HG02852 (cell line): ENCODE measurements around the gene TAS2R16.

Source experiments
- ATAC-seq: cut with Tn5 transposase; IDR thresholded peaks from one replicate; pipeline ENCODE4 v1.9.1; 2021; ENCODE audit warnings: mild to moderate bottlenecking, moderate library complexity; ENCODE audit not compliant: unreplicated experiment

Gene TAS2R16, protein sequence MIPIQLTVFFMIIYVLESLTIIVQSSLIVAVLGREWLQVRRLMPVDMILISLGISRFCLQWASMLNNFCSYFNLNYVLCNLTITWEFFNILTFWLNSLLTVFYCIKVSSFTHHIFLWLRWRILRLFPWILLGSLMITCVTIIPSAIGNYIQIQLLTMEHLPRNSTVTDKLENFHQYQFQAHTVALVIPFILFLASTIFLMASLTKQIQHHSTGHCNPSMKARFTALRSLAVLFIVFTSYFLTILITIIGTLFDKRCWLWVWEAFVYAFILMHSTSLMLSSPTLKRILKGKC

DNA sequence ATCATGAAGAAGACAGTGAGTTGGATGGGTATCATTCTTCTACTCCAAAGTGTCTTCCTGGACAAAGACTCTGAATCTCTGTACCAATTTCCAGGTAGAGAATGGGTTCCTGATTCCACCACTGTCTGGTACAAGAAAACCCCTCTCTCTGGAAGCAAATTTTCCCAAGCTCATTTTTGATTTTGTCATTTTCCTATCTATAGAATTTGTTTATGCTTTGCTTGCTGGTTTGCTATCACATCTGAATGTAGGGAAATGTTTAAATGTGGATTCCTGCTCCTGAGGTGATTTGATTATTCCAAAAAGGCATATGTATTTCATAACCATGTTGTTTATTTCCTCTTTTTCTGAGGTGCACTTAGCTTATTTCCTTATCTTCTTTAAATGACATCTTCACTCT is at the start of gene TAS2R16:
TAS2R16 (minus strand) TSS at position 101 of the 400 bp plus-strand sequence; CDS start at position 35, 66 bp downstream.
- ATAC-seq = no peak

DNA sequence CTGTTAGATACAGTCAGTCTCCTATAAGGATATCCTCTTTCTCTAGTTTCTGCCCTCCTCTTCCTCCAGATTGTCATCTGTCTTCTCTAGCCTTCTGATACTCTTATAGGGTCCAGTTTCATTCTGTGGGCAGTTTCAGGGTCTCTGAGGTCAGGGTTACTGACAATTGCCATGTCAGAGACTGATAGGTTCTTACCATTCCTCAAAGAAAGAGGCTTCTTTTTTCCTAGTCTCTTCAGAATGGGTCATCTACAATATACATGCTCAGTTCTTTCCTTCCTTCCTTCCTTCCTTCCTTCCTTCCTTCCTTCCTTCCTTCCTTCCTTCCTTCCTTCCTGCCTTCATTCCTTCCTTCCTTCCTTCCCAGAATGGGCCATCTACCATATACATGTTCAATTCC is 48.1 kb upstream of the TAS2R16 start:
- ATAC-seq = no peak

DNA sequence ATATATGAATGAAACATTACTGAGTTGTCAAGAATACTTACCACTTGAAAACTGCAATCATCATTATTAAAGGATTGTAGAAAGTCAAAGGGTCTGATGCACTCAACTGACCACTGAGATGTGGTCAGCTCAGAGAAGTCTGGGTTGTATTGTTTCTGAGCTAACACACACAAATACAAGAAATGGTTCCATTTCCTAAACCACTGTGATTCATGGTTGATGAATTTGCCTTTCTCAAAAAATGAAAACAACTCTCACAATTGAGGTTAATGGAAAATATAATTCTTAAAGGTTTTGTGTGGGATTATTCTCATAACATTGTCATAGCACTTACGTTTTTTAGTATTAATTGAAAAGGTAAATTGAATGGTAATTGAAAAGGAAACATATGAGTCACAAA is 45.6 kb upstream of the TAS2R16 start:
- ATAC-seq = no peak

DNA sequence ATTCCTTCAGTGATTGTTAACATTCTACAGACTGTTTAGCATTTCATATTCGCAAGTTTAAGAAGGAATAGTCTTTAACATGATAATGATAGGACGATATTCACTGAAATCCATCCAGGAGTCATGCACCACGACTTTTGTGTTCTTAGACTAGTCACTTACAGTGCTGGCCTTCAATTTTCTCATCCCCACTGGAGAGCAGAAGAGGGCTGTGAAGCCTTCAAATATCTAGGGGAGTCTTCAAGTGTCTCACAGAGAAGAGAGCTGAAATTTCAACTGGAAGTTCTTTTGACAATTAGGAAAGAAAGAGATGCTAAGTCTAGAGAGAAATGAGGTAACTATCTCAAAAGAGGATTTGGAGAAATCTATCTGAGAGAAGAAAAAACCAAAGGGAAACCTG is 43.8 kb upstream of the TAS2R16 start:
- no peak for ATAC-seq

DNA sequence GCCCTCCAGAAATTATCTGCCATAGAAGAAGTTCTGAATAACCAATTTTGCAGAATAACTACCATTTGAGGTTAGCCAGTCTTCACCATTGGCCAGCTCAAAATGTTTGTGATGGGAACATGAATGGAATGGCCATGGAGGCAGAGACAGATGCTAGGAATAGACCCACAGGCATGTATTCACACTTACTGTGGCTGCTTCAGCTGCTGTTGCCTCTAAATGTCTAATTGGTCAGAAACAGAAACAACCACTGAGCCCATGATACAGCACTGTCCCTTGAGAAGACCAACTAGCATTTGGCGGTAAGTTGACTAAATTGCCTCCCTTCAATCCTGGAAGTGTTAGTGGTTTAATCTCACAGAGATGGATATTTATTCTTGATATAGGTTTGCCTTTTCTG is 38.6 kb upstream of the TAS2R16 start:
- no peak for ATAC-seq

DNA sequence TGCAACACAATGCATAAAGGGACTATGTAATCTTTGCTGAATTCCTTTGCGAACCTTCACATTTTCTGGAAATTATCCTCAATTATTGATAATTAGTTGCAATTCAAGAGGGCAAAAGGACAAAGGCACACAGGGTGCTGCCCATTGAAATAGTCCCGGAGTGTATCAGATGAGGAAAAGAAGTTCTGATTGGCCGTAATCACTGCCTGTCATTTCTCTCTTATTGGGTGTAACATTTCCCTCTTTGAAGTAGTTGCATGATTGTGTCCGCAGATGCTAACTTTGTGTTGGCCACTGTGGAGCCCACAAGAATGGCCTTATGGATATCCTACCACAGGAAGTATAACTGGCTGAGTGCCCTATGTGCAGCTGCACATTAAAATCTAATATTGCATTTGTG is 35.1 kb upstream of the TAS2R16 start:
- no peak for ATAC-seq

DNA sequence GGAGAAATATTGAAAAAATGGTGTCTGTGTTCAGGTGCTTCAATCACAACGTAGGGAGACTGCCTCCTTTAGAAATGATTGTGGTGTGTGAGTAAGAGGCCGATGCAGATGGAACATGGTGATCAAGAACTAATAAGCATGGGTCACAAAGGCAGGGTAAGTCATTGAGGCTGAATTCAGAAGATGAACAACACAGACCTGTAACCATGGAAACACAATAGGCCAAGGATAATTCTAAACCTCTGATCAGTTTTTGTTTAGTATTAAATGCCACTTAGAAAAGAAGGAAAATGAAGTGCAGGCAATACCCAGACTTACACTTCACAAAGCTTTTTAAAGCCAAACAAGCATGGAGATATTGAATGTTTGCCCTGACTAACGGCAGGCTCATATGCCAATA is 32.8 kb upstream of the TAS2R16 start:
- no peak for ATAC-seq

DNA sequence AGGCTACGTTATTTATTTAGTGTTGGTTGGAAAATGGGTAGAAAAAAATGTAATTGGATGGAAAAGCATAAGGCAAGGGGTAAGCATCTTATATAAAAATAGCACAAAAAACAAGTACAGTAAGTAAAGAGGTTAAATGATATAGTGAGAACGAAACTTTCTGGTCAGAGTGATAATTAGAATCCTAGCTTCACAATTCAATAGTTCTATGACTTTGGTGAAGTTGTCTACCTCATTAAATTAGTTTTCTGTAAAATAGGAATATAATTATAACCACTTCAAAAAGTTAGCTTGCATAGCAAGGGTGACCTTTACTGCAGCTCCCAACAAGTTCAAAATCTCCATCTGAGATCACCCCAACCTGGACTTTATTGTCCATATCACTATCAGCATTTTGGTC is 30.8 kb upstream of the TAS2R16 start:
- no peak for ATAC-seq

DNA sequence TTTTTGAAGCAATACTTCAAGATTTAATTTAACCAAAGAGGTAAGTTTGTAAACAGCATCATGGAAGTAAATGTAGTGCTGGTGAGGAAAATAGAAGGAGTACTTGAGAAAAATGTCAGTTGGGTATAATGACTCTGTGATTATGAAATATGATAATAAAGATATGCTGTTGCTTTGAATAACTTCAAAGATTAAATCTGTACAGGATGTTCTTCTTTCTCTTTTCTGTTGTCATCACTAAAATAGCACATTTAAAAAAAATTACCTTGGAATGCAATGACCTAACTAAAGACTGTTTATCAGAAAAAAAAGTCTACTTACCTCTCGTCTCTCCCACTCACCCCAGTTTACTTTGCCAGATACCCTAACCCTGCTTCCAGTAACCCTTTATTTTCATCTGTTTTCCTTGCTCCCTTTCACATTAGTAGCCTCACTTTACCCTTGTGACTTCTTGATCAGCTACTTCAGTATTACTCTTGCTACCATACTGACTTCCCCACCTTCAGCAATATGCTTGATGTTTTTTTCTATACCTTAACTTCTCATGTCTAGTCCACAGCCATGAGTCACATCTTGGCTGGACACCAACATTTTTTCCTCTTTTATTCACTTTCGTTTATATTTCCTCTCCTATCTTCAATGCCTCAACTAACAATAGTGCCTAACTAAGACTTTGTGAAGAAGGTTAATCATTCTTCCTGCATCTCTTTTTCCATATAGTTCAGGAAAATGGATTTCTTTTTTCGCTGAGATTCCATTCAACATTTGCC is 29.7 kb upstream of the TAS2R16 start:
- no peak for ATAC-seq

DNA sequence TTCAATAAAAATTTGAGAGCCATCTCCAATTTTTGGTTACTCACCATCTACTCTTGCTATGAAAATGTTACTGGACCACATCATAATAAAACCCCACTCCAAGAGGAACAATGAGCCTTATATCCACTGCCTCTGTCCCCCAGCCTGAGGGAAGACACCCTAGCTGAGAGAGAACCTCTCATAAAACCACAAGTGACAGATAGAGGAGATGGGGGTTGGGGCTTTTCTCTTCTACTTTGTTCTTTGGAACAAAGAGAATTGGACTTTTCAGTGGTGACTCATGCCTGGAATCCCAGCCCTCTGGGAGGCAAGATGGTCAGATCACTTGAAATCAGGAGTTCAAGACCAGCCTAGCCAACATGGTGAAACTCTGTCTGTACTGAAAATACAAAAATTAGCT is 27.6 kb upstream of the TAS2R16 start:
- ATAC-seq = no peak

DNA sequence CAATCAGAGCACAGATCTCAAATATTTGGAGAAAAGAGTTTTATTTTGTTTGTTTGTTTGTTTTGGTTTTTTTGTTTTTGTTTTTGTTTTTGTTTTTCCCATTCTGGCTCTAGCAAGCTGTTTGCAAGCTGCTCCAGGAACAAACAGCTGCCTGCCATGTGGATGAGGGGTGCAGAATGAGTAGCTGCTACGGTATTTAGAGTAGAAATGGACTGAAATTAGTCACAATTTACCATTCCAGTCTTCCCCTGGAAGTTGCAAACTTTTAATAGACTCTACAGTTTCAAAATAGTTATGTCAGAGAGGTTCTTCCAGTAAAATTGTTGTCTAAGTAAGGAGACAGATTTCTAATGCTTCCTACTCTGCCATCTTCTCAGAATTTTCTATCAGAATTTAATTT is 27.1 kb upstream of the TAS2R16 start:
- no peak for ATAC-seq

DNA sequence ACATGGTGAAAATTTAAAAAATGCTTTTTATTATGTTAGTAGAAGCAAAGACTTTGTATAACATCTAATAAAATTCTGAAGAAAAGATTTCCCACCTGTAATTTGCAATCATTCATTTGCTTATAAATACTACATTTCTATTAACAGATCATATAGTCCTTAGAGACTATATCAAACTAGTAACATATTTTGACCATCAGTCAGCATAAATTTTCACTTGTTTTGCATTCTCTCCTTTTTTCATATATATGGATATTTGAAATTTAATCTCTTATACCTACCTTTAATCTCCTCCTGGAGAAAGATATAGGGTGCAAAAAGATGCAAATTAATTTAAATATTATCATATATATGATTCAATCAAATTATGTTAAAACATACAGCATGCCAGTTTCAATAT is 16.9 kb upstream of the TAS2R16 start:
- ATAC-seq = no peak

DNA sequence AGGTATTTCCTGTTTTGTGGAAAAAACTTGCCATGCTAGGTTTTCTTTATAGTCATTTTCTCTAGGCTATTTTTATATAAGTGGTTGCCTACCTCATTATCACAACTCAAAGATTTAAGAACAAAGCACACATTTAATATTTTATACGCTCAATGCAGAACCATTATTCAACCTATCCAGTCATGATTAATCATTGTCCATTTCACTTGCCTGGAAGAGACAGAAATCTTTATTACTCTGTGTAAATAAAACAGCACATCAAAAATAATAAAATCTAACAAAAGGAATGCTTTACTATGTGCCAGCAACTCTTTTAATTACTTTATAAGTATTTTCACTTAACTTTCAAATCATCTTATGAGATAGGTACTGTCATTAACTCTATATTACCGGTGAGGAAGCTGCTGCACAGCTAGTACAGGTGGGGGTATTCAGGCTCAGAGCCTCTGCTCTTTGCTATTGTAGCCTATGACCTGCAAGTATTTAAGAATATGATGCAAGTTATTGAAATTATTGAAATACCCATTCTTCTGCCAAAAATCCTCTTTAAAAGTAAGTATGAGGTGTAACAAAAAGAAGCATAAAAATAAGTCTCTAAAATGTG is 16.4 kb upstream of the TAS2R16 start:
- ATAC-seq = no peak

DNA sequence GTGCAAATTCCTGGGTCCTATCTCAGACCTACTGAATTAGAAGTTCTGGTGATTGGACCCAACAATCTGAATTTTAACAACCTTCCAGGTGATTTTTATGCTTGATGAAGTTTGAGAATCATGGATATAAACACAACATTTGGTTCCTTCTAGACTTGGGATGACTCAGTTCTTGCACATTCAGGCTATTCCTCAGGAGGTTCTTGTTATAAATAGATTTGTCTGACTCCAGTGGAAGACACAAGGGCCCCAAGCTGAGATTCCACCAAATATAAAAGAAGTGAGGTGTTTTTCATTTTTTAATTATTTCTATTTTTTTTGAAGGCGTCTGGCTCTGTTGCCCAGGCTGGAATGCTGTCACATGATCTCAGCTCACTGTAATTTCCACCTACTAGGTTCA is 9.4 kb upstream of the TAS2R16 start:
- no peak for ATAC-seq

DNA sequence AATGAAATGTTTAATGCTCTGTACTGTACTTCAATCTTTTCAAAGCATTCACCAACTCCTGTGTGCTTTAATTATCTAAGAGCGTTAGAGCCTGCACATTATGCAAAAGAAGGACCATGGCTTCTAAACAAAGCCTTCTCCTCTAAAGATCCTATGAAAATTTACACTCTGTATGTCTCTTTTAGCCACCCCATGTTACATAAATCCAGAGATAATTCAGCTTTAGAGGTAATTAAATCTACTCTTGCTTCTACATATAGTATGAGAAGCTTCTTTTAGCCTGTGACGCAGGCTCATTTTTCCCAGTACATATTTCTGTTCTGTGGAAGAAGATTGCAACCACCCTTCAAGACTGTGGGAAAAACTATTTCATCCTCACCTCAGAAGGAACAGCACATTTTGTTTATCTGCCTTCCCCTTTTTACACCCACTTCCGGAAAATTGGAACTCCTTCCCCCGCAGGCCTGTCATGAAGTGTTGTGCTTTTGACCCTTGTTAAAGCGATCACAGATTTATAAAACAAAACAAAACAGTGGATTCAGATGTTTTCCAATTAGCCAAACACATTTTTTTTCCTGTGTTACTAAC is 8.1 kb upstream of the TAS2R16 start:
- ATAC-seq = no peak

DNA sequence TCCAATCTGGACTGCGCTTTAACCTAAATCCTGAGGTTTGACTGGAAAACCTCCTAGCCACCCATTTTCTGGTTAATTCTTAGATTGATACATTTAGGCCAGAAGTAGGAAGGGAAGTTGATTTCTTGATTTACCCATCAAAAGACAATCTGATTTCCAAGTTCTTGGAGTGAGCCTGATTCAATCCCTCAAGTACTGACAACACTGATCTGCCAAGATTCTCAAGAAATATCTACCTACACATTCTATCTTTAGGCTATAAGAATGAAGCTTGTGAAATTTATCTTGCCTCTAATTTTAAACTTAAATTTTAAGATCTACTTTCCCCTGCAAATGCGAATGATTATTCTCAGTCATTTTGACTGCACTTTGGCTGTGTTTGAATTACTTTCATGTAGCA is 5.9 kb downstream of the TAS2R16 start:
- ATAC-seq = no peak

DNA sequence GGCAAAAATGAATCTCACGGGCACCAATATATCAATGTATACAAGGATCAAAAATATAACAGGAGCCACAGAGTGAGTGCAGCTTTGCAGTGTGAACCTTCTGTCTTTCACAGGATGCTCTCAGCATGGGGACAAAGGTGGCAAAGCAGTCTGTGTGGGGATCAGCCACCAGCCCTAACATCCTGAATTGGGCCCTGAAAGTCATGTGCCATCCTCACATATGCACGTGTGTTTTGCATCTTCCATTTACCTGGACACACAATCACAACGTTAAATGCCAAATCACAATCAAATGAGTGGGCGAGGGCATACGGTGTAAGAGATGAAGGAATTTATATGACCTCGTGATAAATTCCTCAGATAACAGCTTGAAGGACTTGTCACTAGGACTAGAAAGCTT is 6.5 kb downstream of the TAS2R16 start:
- ATAC-seq = no peak

DNA sequence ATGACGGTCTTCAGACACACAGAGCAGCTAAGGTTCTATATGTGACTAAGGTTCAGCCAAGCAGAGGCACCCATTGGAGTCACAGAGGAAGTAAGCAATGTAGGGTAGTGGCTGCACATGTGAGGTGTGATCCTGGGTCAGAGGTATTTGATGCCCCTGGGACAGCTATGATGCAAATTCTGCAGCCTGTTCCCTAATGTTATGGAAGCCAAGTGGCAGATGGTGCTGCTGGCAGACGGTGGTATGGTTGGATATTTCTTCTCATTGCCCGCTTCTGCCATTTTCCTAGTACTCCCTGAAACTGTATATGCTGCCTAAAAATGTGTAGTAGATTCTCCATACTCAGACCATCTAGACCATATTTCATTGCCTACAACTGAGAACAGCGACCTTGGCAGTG is 7.2 kb downstream of the TAS2R16 start:
- ATAC-seq = no peak

DNA sequence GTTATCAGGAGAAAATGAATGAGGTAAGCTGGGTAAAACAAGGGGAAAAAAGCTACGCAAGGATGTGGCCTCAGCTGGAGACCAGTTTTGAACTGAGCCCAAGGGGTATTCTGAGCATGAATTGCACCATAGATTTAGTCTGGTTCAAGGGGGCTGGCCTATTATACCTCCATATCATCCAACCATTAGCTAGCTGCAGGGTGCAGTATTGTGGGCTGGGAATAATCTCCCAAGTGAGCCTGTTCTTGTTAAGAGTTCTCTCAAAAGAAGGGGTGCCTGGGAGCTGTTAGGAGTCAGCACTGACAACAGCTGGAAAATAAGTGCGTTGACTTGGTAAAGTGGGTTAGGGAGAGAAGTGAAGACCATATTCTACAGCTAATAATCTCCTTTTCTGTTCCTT is 8.0 kb downstream of the TAS2R16 start:
- ATAC-seq = no peak

DNA sequence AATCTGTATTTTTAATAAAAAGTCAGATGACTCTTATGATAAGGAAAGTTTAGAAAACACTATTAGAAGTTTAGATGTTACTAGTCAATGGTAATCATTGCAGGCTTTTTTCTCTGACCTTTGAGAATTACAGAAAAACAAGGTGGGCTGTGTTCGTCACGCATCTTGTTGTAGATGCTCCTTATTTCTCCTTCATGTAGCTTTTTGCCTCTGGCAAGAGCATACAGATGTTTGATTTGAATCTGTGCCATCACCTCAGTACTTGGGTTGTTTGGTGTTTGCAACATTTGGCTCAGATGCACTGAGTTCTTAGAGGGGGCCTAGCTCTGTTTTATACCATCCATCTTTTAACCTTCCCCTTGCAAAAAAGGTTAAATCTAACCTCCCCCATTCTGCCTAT is 11.5 kb downstream of the TAS2R16 start:
- no peak for ATAC-seq

DNA sequence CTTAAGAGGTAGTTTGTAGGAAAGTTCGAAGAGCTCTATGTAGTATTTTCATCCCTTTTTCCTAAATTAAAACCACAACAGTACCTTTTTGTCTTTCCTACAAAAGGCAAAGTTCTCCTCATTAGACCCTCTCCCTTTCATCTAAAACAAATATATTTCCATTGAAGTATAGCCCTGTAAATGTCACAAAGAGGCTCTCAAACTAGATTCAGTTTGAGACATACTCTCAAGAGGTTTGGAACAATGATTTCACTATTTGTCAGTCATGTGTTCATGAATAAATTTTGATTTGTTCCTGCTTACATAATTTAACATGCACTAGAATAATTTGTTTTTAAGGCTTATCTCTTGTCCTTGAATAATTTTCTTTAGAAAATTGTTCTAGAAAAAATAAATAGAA is 12.2 kb downstream of the TAS2R16 start:
- no peak for ATAC-seq

DNA sequence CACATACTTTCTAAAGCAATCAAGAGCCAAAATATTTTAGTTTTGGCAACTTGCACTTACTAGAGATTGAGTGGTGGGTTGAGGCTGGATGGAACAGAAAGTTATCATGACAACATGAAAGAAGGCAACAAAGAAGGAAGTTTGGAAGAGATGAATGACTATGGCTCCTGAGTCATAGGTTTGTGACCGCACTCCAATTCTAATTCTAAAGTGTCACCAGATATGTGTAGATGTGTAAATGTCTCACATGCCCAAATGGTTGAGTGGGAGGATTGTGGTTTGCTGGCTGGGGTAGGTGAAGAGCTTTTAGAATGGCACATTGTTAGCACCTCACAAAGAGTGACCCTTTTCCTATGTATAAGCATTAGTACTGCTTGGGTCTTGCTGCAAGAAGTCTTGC is 20.2 kb downstream of the TAS2R16 start:
- no peak for ATAC-seq
